GM12874 (cell line): ENCODE results near the gene IFT172.

Experiments
- CTCF ChIP-seq: IDR thresholded peaks from 2 replicates; pipeline ENCODE4 v1.5.1; 2011; ENCODE audit warnings: low read depth, mild to moderate bottlenecking, control low read depth, low read length, moderate library complexity; ENCODE audit not compliant: insufficient read depth

IFT172 gene

GRCh38 chr2:27489118-27489497 lies 435 bp downstream of the IFT172 start:
- TF ChIP-seq CTCF: no peak

GRCh38 chr2:27485496-27485895 lies 4.0 kb downstream of the IFT172 start:
- TF ChIP-seq CTCF: no peak

- TF ChIP-seq CTCF: no peak
Measured at GRCh38 chr2:27471961-27472360, 17.6 kb downstream of the IFT172 start.

- TF ChIP-seq CTCF: no peak
Measured at GRCh38 chr2:27464443-27464842, 25.1 kb downstream of the IFT172 start.

- no peak for TF ChIP-seq CTCF
Measured at GRCh38 chr2:27461118-27461517, 28.4 kb downstream of the IFT172 start.

GRCh38 chr2:27453968-27454367 lies 35.6 kb downstream of the IFT172 start:
- no peak for TF ChIP-seq CTCF

- TF ChIP-seq CTCF: no peak
Measured at GRCh38 chr2:27451095-27451494, 38.4 kb downstream of the IFT172 start.

GRCh38 chr2:27448381-27448780 lies 41.2 kb downstream of the IFT172 start:
- no peak for TF ChIP-seq CTCF
